HL-60/S4 treated with phorbol 12-myristate 13-acetate at 8.2 ng/mL for 4 days and 3 days (cell line): Measurements from ENCODE around the gene UBE2E1.
"Not testable (repeated sequence)": the region's sequence is repeated elsewhere in the genome, so short reads cannot be mapped to it uniquely, and the experiment has no call there.

Source experiments
- in situ Hi-C: fragments of 300-500 bp; cut with MboI; formaldehyde crosslinking; loops from 2 replicates; pipeline ENCODE4 v1.15.0; 2022; ENCODE audit warnings: low sequenced_read_pairs

UBE2E1 gene

DNA sequence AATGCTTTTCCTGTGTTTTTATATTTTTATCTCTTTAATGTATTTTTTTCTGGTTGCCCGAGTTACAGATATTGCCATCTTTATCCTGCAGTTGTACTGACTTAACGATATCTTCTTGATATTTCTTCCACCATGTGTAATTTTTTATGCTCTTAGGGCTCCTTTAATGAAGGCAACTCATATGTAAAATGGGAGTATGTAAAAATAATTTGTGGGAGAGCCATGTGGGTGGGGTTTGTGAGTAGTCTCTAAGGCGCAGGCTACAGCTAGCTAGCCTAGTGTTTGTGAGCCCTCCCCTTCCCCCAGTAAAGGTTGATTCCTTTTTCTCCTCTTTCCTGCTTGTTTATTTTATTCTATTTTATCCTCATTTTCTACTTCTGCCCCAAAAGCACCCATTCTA is 38.1 kb downstream of the UBE2E1 start:
- in situ Hi-C loops = no loop called here

DNA sequence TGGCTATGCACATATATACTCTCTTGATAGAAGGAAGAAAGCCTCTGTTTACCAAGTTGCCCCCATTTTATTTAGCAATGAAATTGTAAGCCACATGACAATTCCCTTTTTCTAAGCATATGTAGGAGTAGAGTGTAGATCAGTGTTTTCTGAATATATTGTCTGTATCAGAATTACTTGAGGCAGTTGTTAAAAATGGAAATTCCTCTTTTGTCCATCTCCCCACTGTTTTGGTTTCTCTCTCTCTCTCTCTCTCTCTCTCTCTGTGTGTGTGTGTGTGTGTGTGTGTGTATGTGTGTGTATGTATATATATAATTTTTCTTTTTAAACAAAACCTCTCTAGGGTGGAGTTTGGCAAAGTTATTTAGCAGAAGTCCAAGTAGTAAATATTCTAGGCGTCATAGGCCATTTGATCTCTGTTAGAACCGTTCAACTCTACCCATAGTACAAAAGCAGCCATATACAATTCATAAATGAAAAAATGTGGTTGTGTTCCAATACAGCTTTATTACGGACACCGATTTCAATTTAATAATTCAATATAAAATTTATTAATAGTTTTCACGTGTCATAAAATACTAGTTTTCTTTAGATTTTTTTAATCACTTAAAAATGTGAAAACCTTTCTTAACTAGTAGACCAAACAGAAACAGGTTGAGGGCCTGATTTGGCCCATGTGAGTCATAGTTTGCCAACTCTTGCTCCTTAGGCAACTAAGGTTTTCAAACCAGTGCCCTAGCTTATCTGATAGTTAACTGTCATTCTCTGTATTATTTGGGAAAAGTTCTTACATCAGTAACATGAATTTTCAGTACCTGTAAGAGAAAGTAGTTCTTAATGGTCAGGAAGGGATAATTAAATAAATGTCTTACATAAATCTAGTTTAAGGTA is 39.8 kb downstream of the UBE2E1 start:
- in situ Hi-C loops = no loop called here

DNA sequence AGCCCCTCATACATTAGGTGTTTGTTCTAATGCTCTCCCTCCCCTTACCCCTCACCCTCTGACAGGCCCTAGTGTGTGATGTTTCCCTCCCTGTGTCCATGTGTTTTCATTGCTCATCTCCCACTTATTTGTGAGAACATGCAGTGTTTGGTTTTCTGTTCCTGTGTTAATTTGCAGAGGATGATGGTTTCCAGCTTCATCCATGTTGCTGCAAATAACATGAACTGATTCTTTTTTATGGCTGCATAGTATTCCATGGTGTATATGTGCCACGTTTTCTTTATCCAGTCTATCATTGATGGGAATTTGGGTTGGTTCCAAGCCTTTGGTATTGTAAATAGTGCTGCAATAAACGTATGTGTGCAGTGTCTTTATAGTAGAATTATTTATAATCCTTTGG is 43.7 kb downstream of the UBE2E1 start:
- in situ Hi-C loops = not testable (repeated sequence)

DNA sequence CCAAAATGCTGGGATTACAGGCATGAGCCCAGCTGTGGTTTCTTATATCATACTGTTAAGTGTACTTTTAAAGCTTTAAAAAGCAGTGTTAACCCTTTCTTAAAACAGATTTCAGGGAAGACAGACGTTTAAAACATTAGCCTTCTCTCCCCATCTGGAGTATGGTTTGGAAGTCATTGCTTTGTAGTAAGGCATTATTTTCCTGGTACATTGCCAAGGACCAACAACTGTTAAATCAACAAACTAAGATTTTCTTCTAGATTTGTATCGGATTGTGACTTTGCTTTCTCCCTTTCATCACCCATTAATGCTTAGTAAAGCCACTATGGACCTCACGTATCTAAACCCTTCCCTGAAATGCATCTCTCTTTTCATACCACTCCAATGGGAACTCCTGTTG is 50.5 kb downstream of the UBE2E1 start:
- in situ Hi-C loops = no loop called here

DNA sequence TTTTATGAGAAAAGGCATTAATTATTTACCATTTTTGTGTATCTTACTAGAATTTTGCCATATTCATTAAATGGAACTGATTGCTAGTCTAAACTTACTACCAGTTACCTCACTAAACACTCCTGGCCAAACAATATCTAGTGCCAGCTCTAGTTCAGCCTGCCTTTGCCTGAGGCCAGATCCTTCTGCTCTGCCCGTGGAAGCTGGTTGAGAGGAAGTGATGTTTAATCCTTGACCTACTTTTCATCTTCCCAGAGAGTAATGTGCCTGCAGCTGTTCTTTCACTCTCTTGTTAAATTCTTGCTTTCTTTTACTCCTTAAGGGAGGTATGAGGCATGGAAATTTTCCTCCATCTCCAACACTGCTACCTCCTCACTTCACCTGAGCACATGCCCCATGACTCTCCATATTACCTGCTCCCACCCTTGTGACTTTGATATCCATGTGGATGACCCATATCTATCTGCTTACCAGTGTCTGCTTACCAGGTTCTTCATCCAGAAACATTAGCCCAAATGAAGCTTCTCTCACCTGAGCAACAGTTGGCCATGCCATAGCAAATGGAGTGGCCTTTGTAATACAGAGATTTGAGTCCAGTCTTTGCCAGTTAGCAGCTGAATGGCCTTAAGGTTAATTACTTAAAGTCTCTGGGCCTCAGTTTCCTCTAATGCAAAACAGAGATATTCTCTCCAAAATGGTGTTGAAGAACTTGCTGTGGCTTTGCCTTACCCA is 53.4 kb downstream of the UBE2E1 start:
- in situ Hi-C loops = no loop called here

DNA sequence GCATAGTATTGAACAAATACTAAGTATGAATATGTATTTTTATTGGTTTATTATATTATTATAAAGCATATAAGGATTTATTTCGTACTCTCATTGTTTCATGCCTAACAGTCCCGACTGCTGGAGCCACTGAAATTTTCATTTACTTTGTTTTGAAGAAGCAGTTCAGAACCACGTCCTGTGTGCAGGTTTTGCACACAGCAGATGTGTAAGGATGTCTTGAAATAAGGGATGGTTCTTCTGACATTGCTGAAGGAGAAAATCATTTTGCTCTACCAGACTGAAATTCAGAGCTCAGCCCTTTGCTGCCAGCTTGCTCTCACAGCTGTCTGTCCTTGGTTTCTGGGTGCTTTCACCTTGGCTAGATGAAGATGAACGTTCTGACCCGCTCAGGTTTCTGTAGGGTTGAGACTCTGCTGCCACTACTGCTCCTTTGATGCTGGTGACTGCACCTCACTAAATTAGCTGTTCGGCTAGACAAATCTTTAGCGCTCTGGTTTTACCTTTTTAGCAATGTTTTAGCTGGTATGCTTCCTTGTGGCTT is 54.2 kb downstream of the UBE2E1 start:
- in situ Hi-C loops = no loop called here

DNA sequence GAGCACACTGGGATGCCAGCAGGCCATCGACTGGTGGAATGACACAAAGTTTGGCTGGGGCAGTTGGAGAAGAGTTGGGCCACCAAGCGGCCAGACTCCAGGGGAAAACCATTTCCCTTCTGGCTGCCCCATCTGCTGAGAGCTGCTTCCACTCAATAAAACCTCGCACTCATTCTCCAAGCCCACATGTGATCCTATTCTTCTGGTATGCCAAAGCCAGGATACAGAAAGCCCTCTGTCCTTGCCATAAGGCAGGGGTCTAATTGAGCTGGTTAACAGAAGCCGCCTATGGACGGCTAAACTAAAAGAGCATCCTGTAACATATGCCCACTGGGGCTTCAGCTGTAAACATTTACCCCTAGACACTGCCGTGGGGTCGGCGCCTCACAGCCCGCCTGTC is 55.9 kb downstream of the UBE2E1 start:
- in situ Hi-C loops = no loop called here

DNA sequence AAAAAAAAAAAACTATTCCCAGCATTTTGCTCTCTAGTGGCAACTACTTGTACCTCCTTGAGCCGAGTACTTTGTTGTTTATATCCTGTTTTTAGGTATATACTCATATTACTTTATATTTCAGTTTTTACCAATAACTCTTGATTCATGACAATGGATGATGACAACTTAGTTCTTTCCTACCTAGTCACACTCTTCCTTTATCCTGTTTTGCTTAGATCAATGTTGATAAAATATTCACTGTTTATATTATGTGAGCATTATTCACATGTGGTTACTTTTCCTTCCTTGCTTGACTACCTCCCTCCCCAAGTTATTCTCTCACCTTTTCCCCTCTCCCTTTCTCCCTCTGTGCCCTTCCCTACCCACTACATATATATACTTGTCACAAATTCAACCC is 57.3 kb downstream of the UBE2E1 start:
- in situ Hi-C loops = no loop called here

DNA sequence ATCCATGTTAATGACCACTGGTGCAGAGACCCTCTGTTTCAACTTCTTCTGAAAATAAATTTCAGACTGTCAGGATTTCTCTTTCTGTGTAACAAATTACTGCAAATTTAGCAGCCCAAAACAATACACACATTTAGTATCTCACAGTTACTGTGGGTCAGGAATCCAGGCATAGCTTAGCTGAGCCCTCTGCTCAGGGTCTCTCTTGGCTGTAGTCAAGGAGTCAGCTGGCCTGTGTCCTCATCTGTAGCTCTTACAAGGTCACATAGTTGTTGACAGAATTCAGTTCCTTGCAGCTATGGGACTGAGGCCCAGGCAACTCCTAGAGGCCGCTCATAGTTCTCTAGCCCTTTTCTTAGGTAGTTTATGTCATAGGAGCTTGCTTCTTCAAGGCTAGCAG is 59.2 kb downstream of the UBE2E1 start:
- in situ Hi-C loops = no loop called here

DNA sequence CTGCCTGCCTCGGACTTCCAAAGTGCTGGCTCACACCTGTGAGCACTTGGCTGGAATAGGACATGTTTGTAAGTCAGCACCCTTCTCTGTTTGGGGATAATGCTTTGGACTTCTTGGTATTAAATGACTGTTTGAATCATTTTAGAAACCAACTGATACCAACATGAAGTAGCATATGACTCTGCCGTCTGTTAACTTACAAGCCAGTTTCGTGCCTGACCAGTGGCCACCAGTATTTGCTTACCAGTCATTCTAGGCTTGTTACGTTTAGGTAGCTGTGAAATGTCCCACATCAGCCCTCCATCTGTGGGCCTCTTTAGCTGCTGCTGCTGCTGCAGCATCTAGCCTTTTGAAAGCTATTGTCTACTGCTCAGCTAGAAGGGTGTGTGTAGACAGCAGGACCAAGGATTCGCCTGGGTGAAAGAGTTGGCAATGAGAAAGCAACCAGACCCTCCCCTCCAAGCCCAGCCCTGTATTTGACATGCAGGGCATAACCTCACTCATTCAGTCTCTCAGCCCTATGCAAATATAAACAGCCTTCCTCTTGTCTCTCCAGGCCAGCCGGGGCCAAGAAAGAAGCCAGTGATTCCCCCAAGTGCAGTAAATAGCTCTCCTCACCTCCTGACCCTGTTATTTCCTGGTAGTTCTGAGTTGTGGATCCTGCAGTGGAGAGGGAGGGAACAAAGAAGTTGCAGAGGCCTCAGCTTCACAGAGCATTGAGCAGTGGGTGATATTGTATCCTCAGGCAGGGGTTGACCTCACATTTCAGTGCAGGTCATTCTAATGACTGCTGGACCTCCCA is 60.0 kb downstream of the UBE2E1 start:
- in situ Hi-C loops = no loop called here

DNA sequence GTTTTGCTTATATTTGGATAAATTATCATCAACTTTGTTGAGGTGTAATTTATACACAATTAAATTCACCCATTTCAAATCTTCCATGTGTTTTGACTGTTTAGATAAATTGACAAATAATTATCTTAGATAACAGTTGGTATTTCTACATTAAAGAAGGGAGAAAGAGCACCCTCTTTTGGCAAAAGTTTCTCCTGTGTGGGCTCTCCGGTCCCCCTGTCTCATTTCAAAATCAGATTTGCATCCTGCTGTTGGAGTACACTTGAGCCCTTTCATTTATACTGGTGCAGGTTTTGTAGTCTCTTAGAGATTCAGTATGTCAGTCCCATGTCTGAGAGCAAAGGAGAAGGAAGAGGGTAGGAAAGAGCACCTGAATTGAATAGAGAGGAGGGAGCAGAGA is 61.6 kb downstream of the UBE2E1 start:
- in situ Hi-C loops = no loop called here

DNA sequence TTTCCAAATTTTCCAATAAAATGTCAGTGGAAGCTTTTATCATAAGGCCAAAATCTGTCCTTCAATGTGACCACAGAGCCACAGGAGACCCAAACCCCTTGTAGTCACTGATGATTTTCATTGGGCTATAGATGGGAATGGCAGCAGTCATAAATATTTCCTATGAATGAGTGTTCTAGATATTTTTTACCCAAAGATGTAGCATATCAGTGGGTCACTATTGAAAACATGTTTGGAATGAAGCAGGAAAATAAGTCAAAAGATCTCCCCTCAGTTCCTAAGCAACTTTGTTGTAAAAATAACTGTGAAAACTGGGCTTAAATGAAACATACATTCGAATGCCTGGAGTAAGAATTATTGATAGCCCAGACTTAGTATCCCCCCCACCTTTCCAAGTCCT is 62.1 kb downstream of the UBE2E1 start:
- in situ Hi-C loops = no loop called here

DNA sequence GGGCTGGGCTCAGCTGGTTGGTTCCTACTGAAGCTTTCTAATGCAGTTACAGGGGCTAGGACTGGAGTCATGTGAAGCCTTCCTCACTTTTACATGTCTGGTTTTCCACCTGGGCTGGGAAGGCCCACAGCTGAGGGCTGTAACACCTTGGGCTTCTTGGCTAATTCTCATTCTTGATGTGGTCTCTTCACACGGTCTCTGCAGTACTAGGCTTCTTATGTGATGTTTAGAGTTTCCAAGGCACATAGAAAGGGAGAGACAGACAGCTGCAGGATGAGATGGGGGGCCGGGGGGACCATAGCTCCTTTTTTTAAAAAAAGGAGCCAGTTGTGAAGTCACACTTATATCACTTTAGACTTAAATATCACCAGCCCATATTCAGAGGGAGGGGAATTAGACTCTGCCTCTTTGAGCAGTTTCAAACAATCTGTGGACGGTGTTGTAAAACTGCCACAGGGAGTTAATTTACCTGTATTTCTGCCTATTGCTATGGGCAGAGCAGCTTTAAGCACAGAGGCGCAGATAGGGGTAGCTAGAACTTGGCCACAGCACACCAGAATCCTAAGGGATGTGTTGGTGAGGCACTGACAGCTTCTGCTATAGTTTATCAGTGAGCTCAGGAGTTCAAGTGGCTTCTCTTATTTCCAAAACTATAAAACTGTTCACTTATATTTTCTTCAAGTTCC is 64.4 kb downstream of the UBE2E1 start:
- in situ Hi-C loops = no loop called here

DNA sequence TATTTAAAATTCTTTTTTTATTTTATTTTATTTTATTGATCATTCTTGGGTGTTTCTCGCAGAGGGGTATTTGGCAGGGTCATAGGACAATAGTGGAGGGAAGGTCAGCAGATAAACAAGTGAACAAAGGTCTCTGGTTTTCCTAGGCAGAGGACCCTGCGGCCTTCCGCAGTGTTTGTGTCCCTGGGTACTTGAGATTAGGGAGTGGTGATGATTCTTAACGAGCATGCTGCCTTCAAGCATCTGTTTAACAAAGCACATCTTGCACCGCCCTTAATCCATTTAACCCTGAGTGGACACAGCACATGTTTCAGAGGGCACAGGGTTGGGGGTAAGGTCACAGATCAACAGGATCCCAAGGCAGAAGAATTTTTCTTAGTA is 64.9 kb downstream of the UBE2E1 start:
- in situ Hi-C loops = not testable (repeated sequence)

DNA sequence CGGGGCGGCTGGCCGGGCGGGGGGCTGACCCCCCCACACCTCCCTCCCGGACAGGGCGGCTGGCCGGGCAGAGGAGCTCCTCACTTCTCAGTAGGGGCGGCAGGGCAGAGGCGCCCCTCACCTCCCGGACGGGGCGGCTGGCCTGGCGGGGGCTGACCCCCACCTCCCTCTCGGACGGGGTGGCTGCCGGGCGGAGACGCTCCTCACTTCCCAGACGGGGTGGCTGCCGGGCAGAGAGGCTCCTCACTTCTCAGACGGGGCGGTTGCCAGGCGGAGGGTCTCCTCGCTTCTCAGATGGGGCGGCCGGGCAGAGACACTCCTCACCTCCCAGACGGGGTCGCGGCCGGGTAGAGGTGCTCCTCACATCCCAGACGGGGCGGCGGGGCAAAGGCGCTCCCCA is 65.6 kb downstream of the UBE2E1 start:
- in situ Hi-C loops = not testable (repeated sequence)

DNA sequence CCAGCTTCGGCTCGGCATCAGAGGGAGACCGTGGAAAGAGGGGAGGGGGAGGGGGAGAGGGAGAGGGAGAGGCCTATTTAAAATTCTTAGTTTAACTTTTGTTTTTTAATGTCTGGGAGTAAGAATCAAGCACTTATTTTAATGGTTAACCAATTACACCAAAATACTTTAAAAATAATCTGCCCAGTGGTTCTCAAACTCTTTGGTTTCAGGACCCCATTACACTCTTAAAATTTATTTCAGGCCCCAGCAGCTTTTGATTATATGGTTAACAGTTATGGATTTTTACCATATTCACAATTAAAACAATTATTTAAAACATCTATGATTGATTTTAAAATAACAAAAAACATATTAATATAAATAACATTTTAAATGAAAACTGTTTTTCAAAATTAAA is 66.6 kb downstream of the UBE2E1 start:
- in situ Hi-C loops = no loop called here

DNA sequence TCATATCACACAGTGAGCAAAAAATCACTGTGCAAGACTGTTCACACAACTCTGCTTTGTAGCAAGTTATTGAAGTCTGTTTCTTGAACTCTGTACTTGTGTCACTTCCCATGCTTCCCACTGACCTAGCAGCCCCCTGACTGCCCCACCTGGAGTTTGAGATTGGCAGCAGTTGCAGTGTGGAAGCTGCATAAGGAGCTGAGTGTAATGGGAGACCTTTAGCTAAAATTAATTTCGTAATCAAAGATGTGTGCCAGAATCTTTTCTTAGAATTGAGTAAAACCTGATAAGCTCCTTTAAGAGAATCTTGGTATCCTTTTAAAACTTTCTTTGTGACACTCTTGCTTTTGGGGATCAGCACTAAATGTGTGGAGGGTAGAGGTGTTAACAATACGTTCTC is 68.2 kb downstream of the UBE2E1 start:
- in situ Hi-C loops = no loop called here

DNA sequence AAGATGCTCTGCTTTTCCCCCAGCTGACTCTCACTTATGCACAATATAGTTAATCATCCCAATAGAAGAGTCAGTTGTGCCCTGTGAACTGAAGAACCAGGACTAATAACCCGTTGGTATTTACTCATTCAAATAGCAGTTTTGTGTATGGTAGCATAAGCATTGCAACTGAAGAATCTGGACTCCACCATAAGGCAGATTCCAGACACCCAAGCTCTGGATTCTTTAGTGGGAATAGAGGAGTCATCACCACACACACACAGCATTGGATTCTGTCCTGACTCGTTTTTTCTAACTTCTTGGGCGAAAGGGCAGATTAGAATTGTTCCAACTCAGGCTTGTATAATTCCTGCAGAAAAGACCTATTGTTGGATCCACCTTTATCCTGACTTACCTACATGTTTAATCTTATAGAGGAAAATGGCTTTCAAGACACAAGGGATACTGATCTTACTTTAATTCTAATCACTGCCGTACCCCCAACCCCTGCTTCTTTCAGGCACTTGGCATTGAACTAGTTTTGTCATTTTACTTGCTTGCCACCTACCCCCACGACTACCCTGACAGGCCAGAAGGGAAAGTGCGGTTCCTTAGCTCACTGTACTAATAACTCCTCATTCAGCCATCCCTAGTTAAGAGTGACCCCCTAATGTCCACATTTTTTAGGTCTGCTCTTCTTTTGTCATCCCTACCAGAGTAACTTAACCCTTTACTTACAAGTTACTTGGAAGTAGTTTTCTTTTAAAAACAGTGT is 68.8 kb downstream of the UBE2E1 start:
- in situ Hi-C loops = no loop called here

DNA sequence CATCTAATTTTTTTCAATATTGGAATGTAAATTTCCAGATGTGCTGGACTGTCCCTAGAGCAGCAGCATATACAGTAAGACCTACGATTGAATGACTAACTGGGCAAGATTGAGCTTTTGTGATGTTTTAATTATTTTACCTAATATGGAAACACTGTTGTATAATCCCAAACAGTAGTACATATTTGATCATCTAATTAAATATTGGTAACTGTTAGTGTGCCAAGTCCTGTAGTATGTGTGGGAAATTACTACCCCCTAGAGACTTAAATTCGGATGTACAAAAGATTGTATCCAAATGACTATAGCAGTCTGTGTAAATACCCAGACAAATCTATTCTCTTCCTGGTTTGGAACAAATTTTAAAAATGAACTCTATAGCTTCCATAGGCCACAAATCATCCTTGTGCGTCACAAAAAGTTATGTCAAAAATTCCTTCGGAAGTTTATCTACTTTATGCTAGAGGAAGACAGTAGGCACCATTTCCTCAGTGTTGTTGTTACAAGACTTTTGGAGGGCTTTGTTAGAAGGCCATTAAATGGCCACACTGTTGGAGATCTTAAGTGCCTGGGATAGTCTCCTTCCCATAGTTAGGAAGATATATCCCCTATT is 69.5 kb downstream of the UBE2E1 start:
- in situ Hi-C loops = no loop called here

DNA sequence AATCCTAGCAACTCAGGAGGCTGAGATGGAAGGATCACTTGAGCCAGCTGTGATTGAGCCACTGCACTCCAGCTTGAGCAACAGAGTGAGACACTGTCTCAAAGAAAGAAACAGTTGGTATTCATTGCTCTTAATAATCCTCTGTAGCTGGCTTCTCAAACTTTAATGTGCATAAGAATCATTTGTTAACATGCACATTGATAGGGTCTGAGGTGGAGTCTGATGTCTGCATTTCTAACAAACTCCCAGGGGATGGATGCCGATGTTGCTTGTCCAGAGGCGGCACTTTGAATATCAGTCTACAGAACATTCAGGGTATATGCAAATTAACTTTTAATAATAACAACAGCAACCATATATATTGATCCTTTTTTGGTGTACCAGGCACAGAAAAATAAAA is 71.2 kb downstream of the UBE2E1 start:
- in situ Hi-C loops = no loop called here
